Measurements from ENCODE around the gene CDT1.

DNA sequence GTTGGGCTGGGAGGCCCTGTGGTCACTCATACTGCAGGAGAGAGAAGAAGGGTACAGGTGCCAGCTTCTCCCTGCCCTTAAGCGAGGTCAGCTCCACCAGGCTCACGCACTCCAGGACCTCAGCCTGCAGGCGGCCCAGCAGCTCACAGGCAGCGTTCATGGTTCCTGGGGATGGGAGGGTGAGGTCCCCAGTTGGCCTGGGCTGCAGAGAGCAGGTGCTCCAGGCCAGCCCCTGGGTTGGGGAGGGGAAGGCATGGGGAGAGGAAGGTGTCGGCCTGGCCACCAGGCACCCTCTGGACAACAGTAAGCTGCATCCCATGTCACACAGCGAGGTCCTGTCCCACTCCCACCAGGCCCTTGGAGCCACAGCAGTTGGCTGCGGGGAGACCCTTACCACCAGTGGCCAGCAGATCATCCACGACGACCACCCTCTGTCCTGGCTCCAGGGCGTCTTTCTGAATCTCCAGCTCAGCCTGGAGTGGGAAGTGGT lies 6.1 kb downstream of the CDT1 start:
- no peak for TF ChIP-seq CTCF (IDR thresholded peaks at IDR 0.05; ENCODE audit: low read length)
- TF ChIP-seq EZH2 (IDR thresholded peaks at IDR 0.05; ENCODE audit: borderline replicate concordance, low read length), result no peak
